Small intestine (tissue), 7 donors: Measurements from ENCODE around the gene FNDC3B. TPM values are rescaled to one million over a fixed set of nuclear protein-coding genes. Genes with fewer than 3 reads are reported as not detected.
A peak's percentile ranks its signal among the peaks of the same experiment; 100 is the strongest.

Experiments used
- DNase-seq, 2 donors: peaks; one replicate each; pipeline versions ENCODE4 v3.0.0 to v3.0.0-alpha.2; 2013
- FAIRE-seq: peaks from 2 replicates; lab custom pipeline; 2012; peaks lifted over from hg19 to GRCh38; lab: Jason Lieb, UNC
- H3K27ac ChIP-seq, 3 donors: one replicate each; pipeline ENCODE4 v1.5.1; 2013; ENCODE audit warnings: low read length in 2 of 3, mild to moderate bottlenecking in 2 of 3, control low read depth in 1 of 3, inconsistent platforms in 1 of 3, low read depth in 1 of 3, moderate library complexity in 1 of 3
- H3K27me3 ChIP-seq, 3 donors: one replicate each; pipeline ENCODE4 v1.6.1; 2013; ENCODE audit warnings: low read length in 3 of 3, inconsistent platforms in 1 of 3; ENCODE audit not compliant: control insufficient read depth in 3 of 3, insufficient read depth in 3 of 3
- H3K36me3 ChIP-seq, 3 donors: one replicate each; pipeline ENCODE4 v1.6.1; 2013; ENCODE audit warnings: low read length in 3 of 3, inconsistent platforms in 1 of 3, low read depth in 1 of 3, mild to moderate bottlenecking in 1 of 3, moderate library complexity in 1 of 3; ENCODE audit not compliant: control insufficient read depth in 3 of 3, insufficient read depth in 2 of 3
- H3K4me1 ChIP-seq, 3 donors: one replicate each; pipeline ENCODE4 v1.6.1; 2013; ENCODE audit warnings: low read length in 2 of 3, inconsistent platforms in 1 of 3, low read depth in 1 of 3, mild to moderate bottlenecking in 1 of 3, moderate library complexity in 1 of 3; ENCODE audit not compliant: control insufficient read depth in 3 of 3, insufficient read depth in 2 of 3
- H3K4me3 ChIP-seq, 3 donors: one replicate each; pipeline ENCODE4 v1.5.1; 2013; ENCODE audit warnings: low read length in 3 of 3, control low read depth in 1 of 3, inconsistent platforms in 1 of 3, low read depth in 1 of 3, mild to moderate bottlenecking in 1 of 3, moderate library complexity in 1 of 3
- H3K9me3 ChIP-seq, 2 donors: one replicate each; pipeline ENCODE4 v1.6.1; 2013; ENCODE audit warnings: low read depth in 1 of 2, low read length in 1 of 2; ENCODE audit not compliant: control insufficient read depth in 2 of 2, insufficient read depth in 1 of 2
- whole genome bisulfite sequencing, 3 donors: extraction: QIAGEN DNeasy Blood & Tissue Kit; methylation state at CpG; one replicate each; pipeline ENCODE4 v1.1.7; 2013; 5-methylcytosine and 5-hydroxymethylcytosine counted together
- polyA plus RNA-seq, 4 donors: library from polyadenylated mRNA; stranded (reverse) in 3 of 4; unstranded in 1 of 4; fragments of 200-250 nt in 3 of 4; fragments of 120-200 nt in 1 of 4; gene quantifications; one replicate each; pipeline versions ENCODE4 v1.2.1 to v1.2.3, GENCODE V29; 2013
- donor health status: healthy with polysubstance abuse.
- donor health status: control.
- donor health status: control.
- donor health status: Bipolar disorder and iron deficiency.
- donor health status: healthy.

FNDC3B gene
- polyA plus RNA-seq, 4 donors = 6.0 to 24.7 (median 10.1) TPM

DNA sequence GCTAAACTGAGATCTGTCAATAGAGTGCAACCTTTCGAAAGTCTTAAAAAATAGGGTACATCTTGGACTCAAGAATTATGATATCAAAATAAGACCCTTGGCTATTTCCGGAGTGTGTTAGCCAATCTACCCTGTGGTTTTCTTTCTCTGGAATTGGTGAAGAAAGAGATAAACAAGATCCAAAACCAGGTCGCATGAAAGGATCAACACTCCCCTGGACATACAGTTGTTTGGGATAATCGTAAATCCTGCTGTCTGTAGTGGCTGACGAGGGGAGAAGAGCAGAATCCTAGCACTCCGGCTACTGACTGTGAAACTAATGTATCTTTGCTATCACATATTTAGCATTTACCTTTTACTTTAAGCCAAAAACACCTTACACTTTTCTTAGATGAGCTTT is 30.9 kb downstream of the FNDC3B start:
- no peaks in the 10 kb centered on the region for H3K9me3 ChIP-seq
- H3K4me3 ChIP-seq = no peak overlapping the region
- FAIRE-seq (no peak), DNase-seq (no peak)
- peaks cover 9 to 56% (median 32%) of the 10 kb centered on the region in 3 donors for H3K4me1 ChIP-seq
- H3K27ac ChIP-seq = no peak overlapping the region
- WGBS, 3 donors = 81 to 88% (median 84%) methylated on average over 6 of the region's 6 CpGs
- no peaks in the 10 kb centered on the region for H3K27me3 ChIP-seq
- H3K36me3 ChIP-seq = peaks cover 0 to 4% (median 0%) of the 10 kb centered on the region in 3 donors

GRCh38 chr3:172070802-172071201 is 31.4 kb downstream of the FNDC3B start:
- H3K27me3 ChIP-seq = no peaks in the 10 kb centered on the region
- WGBS, 3 donors = 89 to 98% (median 90%) methylated on average over 2 of the region's 2 CpGs
- H3K4me1 ChIP-seq = peaks cover 9 to 50% (median 29%) of the 10 kb centered on the region in 3 donors
- H3K9me3 ChIP-seq = no peaks in the 10 kb centered on the region
- no peak overlapping the region for H3K27ac ChIP-seq
- H3K4me3 ChIP-seq = no peak overlapping the region
- DNase-seq (no peak), FAIRE-seq (no peak)
- H3K36me3 ChIP-seq = peaks cover 0 to 4% (median under 1%) of the 10 kb centered on the region in 3 donors

DNA sequence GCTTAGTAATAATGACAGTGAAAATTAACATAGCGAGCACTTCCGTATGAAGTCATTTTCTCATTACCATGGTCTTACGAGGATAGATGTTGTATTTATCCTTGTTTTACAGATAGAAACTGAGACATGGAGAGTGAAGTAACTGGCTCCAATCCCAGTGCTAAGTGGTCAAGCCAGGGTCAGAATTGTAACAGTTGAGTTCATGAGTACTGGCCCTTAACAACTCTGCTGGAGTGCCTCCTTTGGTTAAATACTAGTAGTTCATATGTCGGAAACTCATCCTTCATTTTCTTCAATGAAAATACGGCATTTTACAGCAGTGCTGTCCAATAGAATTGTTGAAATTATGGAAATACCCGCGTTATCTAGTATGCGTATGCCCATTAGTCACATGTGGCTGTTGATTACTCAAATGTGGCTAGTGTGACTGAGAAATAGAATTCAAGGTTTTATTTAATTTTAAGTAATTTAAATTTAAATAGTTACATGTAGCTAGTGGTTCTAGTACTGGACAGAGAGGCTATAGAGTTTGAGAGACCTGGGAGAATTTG is 32.5 kb downstream of the FNDC3B start:
- 87 to 93% (median 88%) methylated on average over 8 of the region's 8 CpGs for WGBS, 3 donors
- Histone ChIP-seq H3K36me3 (peaks cover 0 to 4% (median 2%) of the 10 kb centered on the region in 3 donors), H3K9me3 (no peaks in the 10 kb centered on the region), H3K4me1 (peaks cover 9 to 40% (median 24%) of the 10 kb centered on the region in 3 donors), H3K27me3 (no peaks in the 10 kb centered on the region), H3K27ac (peak overlapping the region in 1 of 3 donors; percentile 13), H3K4me3 (no peak overlapping the region)
- no peak for DNase-seq
- FAIRE-seq = no peak

GRCh38 chr3:172072543-172072942 is 33.2 kb downstream of the FNDC3B start:
- H3K4me3 ChIP-seq = no peak overlapping the region
- H3K27ac ChIP-seq = peak overlapping the region in 1 of 3 donors; percentile 24
- H3K36me3 ChIP-seq = peaks cover 0 to 4% (median 2%) of the 10 kb centered on the region in 3 donors
- FAIRE-seq = no peak
- no peaks in the 10 kb centered on the region for H3K27me3 ChIP-seq
- no peaks in the 10 kb centered on the region for H3K9me3 ChIP-seq
- H3K4me1 ChIP-seq = peaks cover 6 to 33% (median 18%) of the 10 kb centered on the region in 3 donors
- DNase-seq = no peak
- 64 to 81% (median 69%) methylated on average over 4 of the region's 4 CpGs for WGBS, 3 donors

GRCh38 chr3:172073262-172073915 is 34.0 kb downstream of the FNDC3B start:
- Histone ChIP-seq H3K4me1 (peaks cover 6 to 31% (median 15%) of the 10 kb centered on the region in 3 donors), H3K9me3 (no peaks in the 10 kb centered on the region), H3K27ac (peak overlapping the region; percentile 8 to 26 (median 24)), H3K36me3 (peaks cover 0 to 4% (median 2%) of the 10 kb centered on the region in 3 donors), H3K27me3 (no peaks in the 10 kb centered on the region), H3K4me3 (no peak overlapping the region)
- WGBS, 3 donors = 27 to 64% (median 42%) methylated on average over 5 of the region's 5 CpGs
- no peak for FAIRE-seq
- peak; percentile 43 to 47 for DNase-seq

DNA sequence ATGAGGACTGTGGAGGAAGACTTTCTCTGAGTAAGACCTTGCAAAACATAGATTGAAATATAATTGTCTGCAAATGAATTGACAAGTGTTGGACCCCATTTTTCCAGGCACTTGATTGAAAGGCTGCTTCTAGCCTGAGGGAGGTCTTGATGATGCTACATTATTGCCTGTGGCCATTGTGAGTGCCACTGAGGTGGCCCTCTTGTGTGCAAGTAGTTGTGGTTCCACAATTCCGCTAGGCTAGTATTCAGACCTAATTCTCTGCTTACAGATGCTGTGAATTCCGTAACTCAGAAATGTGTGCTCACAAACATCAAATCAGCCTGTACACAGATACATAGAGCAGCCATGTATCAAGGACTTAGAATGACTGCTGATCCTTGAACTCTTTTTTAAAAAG is 34.7 kb downstream of the FNDC3B start:
- DNase-seq = no peak
- peaks cover 6 to 37% (median 17%) of the 10 kb centered on the region in 3 donors for H3K4me1 ChIP-seq
- H3K36me3 ChIP-seq = peaks cover 0 to 4% (median 2%) of the 10 kb centered on the region in 3 donors
- H3K27me3 ChIP-seq = no peaks in the 10 kb centered on the region
- FAIRE-seq = no peak
- H3K4me3 ChIP-seq = no peak overlapping the region
- 91 to 97% (median 94%) methylated on average over 2 of the region's 2 CpGs for WGBS, 3 donors
- peak overlapping the region in 1 of 3 donors; percentile 26 for H3K27ac ChIP-seq
- H3K9me3 ChIP-seq = no peaks in the 10 kb centered on the region

DNA sequence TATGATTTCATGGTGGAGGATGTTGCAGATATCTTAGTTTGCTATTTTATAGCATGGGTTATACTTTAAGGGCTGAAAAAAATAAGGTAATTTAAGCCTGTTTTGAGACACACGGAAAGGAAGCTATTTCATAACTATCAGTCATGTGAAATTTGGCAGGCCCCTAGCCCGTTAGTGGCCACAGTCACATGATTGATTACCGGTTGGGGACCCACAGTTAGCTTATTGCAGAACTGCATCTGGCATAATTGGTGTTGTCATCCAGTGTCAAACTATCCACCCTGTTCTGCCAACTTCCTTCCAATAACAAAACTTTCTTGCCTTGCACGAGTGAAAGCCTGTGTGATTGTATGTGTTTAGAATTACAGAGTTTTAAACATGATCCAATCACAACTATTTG is 35.2 kb downstream of the FNDC3B start:
- Histone ChIP-seq H3K36me3 (peaks cover 0 to 4% (median 2%) of the 10 kb centered on the region in 3 donors), H3K27ac (peak overlapping the region in 1 of 3 donors; percentile 7), H3K9me3 (no peaks in the 10 kb centered on the region), H3K27me3 (no peaks in the 10 kb centered on the region), H3K4me1 (peaks cover 9 to 42% (median 17%) of the 10 kb centered on the region in 3 donors), H3K4me3 (no peak overlapping the region)
- 49 to 87% (median 75%) methylated on average over 4 of the region's 4 CpGs for WGBS, 3 donors
- DNase-seq = no peak
- no peak for FAIRE-seq

DNA sequence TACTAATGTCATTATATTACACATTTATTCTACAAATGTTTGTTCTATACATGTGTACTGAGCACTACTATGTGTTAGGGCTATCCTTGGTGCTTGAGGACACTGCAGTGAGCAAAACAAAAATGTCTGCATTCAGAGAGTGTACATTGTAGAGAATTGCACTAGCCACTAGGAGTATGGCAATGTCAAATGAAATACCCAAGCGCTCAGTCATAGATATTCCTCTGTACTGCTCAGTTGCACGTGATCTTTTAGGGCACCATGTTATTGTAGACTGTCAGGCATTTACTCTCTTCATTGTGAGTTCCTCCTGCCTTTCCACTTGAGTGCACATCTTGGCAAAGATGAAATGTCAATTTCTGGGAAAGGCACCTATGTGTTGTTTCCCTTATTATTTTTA is 36.8 kb downstream of the FNDC3B start:
- no peak overlapping the region for H3K27ac ChIP-seq
- 95 to 100% (median 98%) methylated on average over 2 of the region's 2 CpGs for WGBS, 3 donors
- DNase-seq = no peak
- FAIRE-seq = no peak
- H3K4me1 ChIP-seq = peaks cover 9 to 47% (median 17%) of the 10 kb centered on the region in 3 donors
- peaks cover 0 to 4% (median 2%) of the 10 kb centered on the region in 3 donors for H3K36me3 ChIP-seq
- no peaks in the 10 kb centered on the region for H3K27me3 ChIP-seq
- no peak overlapping the region for H3K4me3 ChIP-seq
- no peaks in the 10 kb centered on the region for H3K9me3 ChIP-seq
